CD4-positive, alpha-beta T cell treated with Interleukin-17A for 1 hour (primary cell): Measurements from ENCODE around the gene CLPTM1.
A peak's percentile ranks its signal among the peaks of the same experiment; 100 is the strongest.
"Not testable (repeated sequence)": the region's sequence is repeated elsewhere in the genome, so short reads cannot be mapped to it uniquely, and the experiment has no call there.

Source experiments
- DNase-seq: peaks from one replicate; pipeline ENCODE4 v3.0.0-alpha.2; 2020

CLPTM1 gene, protein sequence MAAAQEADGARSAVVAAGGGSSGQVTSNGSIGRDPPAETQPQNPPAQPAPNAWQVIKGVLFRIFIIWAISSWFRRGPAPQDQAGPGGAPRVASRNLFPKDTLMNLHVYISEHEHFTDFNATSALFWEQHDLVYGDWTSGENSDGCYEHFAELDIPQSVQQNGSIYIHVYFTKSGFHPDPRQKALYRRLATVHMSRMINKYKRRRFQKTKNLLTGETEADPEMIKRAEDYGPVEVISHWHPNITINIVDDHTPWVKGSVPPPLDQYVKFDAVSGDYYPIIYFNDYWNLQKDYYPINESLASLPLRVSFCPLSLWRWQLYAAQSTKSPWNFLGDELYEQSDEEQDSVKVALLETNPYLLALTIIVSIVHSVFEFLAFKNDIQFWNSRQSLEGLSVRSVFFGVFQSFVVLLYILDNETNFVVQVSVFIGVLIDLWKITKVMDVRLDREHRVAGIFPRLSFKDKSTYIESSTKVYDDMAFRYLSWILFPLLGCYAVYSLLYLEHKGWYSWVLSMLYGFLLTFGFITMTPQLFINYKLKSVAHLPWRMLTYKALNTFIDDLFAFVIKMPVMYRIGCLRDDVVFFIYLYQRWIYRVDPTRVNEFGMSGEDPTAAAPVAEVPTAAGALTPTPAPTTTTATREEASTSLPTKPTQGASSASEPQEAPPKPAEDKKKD

DNA sequence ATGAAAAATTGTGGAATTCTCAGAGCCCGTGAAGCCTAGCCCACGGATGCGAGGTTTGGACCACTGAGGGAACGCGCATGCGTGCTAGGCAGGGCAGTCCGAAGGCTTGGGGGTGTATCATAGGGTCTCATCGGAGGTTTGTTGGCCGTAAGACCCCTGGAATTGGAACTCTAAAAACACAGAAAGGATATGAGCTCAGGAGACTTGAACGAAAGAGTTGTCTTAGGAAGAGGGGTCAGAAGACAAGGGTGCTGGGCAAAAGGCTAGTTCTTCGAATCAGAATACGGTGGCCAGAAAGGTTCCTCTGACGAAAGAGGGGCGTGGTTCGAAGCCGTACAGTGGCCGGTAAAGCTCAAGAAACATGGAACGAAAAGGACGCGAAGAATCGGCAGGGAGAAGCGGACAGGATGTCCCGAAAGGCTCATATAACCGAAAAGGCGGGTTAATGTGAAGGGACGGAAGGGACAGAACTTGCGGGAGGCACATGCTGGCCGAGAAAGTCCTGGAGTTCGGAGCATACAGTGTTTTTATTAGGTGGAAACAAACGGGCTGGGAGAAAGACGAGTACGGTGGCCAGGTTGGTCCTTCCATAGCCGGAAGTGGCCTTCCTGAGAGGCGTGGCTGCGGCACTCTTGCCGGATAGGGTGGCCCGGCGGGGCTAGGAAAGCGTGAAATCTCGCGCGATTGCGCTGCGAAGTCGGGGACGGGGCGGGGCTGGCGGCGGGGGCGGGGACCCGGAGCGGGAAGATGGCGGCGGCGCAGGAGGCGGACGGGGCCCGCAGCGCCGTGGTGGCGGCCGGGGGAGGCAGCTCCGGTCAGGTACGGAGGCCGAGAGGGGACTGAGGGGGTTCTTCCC is at the start of gene CLPTM1:
Gene CLPTM1 (plus strand): TSS at position 732 of the 856 bp plus-strand sequence. CDS start 16 bp downstream, at position 748.
- DNase-seq: peak; percentile 97

DNA sequence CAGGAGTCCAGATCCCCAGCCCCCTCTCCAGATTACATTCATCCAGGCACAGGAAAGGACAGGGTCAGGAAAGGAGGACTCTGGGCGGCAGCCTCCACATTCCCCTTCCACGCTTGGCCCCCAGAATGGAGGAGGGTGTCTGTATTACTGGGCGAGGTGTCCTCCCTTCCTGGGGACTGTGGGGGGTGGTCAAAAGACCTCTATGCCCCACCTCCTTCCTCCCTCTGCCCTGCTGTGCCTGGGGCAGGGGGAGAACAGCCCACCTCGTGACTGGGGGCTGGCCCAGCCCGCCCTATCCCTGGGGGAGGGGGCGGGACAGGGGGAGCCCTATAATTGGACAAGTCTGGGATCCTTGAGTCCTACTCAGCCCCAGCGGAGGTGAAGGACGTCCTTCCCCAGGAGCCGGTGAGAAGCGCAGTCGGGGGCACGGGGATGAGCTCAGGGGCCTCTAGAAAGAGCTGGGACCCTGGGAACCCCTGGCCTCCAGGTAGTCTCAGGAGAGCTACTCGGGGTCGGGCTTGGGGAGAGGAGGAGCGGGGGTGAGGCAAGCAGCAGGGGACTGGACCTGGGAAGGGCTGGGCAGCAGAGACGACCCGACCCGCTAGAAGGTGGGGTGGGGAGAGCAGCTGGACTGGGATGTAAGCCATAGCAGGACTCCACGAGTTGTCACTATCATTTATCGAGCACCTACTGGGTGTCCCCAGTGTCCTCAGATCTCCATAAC is 49.6 kb upstream of the CLPTM1 start, which contains the start of gene APOE:
Gene APOE (plus strand): TSS at position 360 of the 724 bp plus-strand sequence. CDS start 829 bp downstream, outside the sequence.
- DNase-seq: no peak

DNA sequence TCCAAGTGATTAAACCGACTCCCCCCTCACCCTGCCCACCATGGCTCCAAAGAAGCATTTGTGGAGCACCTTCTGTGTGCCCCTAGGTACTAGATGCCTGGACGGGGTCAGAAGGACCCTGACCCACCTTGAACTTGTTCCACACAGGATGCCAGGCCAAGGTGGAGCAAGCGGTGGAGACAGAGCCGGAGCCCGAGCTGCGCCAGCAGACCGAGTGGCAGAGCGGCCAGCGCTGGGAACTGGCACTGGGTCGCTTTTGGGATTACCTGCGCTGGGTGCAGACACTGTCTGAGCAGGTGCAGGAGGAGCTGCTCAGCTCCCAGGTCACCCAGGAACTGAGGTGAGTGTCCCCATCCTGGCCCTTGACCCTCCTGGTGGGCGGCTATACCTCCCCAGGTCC is 47.6 kb upstream of the CLPTM1 start:
- no peak for DNase-seq

DNA sequence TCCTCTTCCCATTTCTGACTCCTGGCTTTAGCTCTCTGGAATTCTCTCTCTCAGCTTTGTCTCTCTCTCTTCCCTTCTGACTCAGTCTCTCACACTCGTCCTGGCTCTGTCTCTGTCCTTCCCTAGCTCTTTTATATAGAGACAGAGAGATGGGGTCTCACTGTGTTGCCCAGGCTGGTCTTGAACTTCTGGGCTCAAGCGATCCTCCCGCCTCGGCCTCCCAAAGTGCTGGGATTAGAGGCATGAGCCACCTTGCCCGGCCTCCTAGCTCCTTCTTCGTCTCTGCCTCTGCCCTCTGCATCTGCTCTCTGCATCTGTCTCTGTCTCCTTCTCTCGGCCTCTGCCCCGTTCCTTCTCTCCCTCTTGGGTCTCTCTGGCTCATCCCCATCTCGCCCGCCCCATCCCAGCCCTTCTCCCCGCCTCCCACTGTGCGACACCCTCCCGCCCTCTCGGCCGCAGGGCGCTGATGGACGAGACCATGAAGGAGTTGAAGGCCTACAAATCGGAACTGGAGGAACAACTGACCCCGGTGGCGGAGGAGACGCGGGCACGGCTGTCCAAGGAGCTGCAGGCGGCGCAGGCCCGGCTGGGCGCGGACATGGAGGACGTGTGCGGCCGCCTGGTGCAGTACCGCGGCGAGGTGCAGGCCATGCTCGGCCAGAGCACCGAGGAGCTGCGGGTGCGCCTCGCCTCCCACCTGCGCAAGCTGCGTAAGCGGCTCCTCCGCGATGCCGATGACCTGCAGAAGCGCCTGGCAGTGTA is 46.9 kb upstream of the CLPTM1 start:
- DNase-seq: no peak

DNA sequence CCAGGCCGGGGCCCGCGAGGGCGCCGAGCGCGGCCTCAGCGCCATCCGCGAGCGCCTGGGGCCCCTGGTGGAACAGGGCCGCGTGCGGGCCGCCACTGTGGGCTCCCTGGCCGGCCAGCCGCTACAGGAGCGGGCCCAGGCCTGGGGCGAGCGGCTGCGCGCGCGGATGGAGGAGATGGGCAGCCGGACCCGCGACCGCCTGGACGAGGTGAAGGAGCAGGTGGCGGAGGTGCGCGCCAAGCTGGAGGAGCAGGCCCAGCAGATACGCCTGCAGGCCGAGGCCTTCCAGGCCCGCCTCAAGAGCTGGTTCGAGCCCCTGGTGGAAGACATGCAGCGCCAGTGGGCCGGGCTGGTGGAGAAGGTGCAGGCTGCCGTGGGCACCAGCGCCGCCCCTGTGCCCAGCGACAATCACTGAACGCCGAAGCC is 46.3 kb upstream of the CLPTM1 start:
- DNase-seq: no peak

DNA sequence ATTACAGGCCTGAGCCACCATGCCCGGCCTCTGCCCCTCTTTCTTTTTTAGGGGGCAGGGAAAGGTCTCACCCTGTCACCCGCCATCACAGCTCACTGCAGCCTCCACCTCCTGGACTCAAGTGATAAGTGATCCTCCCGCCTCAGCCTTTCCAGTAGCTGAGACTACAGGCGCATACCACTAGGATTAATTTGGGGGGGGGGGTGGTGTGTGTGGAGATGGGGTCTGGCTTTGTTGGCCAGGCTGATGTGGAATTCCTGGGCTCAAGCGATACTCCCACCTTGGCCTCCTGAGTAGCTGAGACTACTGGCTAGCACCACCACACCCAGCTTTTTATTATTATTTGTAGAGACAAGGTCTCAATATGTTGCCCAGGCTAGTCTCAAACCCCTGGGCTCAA is 45.4 kb upstream of the CLPTM1 start:
- no peak for DNase-seq

DNA sequence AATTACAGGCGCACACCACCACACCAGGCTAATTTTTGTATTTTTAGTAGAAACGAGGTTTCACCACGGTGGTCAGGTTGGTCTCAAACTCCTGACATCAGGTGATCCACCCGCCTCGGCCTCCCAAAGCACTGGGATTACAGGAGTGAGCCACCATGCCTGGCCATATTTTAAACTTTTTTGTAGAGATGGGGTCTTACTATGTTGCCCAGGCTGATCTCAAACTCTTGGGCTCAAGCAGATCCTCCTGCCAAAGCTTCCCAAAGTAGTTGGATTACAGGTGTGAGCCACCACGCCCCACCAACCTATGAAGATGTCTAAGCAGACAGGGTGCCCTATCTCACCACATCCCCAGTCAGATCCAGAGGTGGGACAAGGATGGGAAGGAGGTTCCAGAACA is 43.3 kb upstream of the CLPTM1 start:
- not testable (repeated sequence) for DNase-seq

DNA sequence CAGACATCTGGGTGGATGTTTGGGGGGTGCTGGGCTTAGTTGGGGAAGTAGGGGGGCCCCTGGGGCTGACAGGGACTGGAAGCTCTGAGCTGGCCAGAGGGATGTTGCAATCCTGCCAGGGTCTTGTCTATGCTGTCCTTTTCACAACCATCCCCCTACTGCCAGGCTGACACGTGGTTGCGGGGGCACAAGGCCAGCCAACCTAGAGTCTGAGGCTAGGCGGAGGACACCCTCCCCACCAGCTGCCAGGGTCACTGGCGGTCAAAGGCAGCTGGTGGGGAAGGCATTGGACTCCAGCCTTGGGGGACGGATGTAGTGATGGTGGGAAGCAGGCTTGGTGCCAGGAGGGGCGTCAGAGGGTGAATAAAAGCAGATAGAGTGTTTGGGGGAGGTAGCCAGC is 42.3 kb upstream of the CLPTM1 start:
- DNase-seq: no peak

DNA sequence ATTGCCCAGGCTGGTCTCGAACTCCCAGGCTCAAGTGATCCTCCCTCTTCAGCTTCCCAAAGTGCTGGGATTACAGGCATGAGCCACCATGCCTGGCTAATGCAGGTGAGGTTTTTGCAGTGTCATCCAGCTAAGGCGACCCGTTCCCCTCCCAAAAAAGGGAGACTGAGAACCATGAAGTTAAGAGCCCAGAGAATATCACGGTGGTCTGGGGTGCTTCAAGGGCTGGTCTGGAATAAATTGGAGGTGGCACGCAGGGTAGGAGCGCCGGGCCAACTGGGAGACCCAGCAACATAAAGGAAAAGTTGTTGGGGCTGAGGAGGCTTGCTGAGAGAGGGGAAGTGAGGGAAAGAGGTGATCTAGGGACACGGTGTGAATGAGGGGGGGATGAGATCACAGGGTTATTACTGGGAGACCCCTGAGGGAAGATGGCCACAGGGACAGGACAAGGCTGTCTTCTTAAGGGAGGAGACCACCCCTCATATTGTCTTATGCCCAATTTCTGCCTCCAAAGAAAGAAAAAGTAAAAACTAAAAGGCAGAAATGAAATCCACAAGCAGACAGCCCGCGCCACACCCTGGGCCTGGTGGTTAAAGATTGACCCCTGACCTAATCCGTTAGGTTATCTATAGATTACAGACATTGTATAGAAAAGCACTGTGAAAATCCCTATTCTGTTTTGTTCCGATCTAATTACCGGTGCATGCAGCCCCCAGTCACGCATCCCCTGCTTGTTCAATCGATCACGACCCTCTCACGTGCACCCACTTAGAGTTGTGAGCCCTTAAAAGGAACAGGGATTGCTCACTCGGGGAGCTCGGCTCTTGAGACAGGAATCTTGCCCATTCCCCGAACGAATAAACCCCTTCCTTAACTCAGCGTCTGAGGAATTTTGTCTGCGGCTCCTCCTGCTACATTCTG is 41.4 kb upstream of the CLPTM1 start:
- not testable (repeated sequence) for DNase-seq

DNA sequence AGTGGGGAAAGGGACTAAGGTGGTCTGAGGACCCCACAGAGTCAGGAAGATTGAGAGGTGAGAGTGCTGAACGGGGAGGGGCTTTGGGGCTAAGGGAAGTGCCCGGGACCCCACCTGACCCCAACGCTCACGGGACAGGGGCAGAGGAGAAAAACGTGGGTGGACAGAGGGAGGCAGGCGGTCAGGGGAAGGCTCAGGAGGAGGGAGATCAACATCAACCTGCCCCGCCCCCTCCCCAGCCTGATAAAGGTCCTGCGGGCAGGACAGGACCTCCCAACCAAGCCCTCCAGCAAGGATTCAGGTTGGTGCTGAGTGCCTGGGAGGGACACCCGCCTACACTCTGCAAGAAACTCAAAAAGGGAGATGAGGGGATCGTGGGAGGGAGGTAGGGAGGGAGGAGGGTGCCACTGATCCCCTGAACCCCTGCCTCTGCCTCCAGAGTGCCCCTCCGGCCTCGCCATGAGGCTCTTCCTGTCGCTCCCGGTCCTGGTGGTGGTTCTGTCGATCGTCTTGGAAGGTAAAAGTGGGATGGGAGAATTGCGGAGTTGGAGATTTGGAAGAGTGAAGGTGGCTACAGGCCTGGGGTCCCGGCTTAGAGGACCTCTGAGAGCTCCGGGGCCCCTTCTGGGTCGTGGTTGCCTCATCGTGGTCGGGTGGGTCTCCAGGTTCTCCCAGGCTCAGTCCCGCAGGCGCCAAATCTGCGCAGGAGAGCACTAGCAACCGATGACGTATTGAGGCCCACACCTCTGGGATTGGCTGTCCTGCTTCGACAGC is 40.6 kb upstream of the CLPTM1 start, which contains the start of gene APOC1:
Gene APOC1 (plus strand): TSS at position 176 of the 774 bp plus-strand sequence. CDS start 284 bp downstream, at position 460.
- peak; percentile 82 for DNase-seq

DNA sequence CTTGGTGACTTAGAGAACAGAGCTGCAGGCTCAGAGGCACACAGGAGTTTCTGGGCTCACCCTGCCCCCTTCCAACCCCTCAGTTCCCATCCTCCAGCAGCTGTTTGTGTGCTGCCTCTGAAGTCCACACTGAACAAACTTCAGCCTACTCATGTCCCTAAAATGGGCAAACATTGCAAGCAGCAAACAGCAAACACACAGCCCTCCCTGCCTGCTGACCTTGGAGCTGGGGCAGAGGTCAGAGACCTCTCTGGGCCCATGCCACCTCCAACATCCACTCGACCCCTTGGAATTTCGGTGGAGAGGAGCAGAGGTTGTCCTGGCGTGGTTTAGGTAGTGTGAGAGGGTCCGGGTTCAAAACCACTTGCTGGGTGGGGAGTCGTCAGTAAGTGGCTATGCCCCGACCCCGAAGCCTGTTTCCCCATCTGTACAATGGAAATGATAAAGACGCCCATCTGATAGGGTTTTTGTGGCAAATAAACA is 30.9 kb upstream of the CLPTM1 start:
- DNase-seq: no peak

DNA sequence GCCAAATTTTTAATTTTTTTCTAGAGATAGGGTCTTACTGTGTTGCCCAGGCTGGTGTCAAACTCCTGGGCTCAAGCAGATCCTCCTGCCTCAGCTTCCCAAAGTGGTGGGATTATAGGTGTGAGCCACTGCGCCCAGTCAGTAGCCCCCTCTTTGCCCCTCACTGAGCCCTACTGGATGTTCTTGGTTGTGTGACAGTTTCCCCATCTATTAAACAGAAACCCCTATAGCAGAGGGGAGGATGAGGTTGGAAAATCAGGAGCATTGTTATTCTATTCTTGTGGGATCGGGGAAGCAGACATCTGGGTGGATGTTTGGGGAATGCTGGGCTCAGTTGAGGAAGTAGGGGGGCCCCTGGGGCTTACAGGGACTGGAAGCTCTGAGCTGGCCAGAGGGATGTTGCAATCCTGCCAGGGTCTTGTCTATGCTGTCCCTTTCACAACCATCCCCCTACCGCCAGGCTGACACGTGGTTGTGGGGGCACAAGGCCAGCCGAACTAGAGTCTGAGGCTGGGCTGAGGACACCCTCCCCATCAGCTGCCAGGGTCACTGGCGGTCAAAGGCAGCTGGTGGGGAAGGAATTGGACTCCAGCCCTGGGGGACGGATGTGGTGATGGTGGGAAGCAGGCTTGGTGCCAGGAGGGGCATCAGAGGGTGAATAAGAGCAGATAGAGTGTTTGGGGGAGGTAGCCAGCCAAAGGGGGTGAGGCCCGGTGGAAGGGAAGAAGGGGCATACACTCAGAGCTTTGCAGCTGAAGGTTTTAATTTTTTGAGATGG is 29.9 kb upstream of the CLPTM1 start:
- no peak for DNase-seq

DNA sequence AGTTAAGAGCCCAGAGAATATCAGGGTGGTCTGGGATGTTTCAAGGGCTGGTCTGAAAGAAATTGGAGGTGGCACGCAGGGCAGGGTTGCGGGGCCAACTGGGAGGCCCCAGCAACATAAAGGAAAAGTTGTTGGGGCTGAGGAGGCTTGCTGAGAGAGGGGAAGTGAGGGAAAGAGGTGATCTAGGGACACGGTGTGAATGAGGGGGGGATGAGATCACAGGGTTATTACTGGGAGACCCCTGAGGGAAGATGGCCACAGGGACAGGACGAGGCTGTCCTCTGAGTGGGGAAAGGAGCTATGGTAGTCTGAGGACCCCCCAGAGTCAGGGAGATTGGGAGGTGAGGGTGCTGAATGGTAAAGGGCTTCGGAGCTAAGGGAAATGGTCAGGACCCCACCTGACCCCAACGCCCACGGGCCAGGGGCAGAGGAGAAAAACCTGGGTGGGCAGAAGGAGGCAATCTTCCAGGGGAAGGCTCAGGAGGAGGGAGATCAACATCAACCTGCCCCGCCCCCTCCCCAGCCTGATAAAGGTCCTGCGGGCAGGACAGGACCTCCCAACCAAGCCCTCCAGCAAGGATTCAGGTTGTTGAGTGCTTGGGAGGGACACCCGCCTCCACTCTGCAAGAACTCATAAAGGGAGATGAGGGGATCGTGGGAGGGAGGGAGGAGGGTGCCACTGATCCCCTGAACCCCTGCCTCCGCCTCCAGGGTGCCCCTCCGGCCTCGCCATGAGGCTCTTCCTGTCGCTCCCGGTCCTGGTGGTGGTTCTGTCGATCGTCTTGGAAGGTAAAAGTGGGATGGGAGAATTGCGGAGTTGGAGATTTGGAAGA is 28.7 kb upstream of the CLPTM1 start:
- DNase-seq: not testable (repeated sequence)

DNA sequence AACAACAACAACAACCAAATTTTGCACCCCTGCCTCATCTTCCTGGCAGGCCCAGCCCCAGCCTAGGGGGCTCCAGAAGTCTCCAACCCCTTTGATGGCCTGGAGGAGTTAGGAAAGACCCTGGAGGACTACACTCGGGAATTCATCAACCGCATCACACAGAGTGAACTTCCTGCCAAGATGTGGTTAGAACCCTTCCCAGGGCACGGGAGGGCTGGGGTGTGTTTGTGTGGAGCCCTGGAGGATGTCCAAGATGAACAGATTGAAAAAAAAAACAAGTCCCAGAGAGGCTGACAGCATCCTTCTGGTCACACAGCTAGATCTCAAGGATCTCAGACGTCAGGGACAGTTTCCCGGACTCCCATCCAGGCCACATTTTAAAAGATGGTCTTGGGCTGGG is 27.4 kb upstream of the CLPTM1 start:
- no peak for DNase-seq

DNA sequence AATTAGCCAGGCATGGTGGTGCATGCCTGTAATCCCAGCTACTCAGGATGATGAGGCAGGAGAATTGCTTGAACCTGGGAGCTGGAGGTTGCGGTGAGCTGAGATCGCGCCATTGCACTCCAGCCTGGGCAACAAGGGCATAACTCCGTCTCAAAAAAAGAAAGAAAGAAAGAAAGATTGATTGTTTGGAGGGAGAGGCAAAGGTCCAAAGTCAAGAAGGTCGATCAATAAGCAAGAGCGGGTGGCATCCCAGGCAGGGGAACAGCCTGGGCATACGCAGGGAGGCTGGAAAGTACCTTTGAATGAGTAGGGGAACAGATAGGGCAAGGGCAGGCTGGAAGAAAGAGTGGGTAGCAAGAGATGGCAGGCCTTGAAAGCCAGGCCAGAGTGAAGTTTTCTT is 25.1 kb upstream of the CLPTM1 start:
- DNase-seq: no peak

DNA sequence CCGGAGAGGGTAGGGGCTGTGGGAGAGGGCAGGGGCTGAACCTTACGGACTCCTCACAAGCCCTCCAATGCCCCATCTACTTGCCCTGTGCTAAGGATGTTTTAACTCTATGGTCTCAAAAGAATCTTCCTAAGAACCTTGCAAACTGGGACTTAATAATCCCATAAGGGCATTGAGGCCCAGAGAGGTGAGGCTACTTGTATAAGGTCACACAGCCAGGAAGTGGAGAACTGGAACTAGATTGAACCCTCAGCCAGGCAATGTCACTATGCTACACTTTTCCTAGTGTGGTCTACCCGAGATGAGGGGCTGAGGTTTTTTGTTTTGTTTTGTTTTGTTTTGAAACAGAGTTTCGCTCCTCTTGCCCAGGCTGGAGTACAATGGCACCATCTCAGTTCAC is 23.6 kb upstream of the CLPTM1 start:
- no peak for DNase-seq

DNA sequence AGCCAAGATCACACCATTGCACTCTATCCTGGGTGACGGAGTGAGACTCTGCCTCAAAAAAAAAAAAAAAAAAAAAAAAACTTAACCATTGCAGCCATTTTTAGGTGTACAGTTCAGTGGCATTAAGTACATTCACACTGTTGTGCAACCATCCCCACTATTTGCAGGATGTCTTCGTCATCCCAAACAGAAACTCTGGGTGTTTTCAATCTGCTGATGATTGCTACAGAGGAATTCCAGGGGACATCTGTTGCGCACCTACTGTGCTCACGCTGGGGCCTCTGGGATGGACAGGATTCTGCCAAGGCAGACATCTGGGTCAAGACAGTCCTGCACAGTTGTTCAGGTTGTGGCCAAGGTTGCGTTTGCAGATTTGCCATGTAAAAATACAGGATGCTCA is 15.5 kb upstream of the CLPTM1 start:
- no peak for DNase-seq
